ENCODE data around the gene CASP7.

Gene CASP7

GRCh38 chr10:113665352-113665751 lies 14.4 kb upstream of the CASP7 start:
- no peak for DNase-seq (ENCODE audit: low read depth)
- TF ChIP-seq, protein P1, sequence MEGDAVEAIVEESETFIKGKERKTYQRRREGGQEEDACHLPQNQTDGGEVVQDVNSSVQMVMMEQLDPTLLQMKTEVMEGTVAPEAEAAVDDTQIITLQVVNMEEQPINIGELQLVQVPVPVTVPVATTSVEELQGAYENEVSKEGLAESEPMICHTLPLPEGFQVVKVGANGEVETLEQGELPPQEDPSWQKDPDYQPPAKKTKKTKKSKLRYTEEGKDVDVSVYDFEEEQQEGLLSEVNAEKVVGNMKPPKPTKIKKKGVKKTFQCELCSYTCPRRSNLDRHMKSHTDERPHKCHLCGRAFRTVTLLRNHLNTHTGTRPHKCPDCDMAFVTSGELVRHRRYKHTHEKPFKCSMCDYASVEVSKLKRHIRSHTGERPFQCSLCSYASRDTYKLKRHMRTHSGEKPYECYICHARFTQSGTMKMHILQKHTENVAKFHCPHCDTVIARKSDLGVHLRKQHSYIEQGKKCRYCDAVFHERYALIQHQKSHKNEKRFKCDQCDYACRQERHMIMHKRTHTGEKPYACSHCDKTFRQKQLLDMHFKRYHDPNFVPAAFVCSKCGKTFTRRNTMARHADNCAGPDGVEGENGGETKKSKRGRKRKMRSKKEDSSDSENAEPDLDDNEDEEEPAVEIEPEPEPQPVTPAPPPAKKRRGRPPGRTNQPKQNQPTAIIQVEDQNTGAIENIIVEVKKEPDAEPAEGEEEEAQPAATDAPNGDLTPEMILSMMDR (IDR thresholded peaks at IDR 0.05; ENCODE audit: insufficient read depth, low read depth, low read length, missing control alignments), result no peak
- no peak overlapping the region for H3K4me3 ChIP-seq (ENCODE audit: low read length)

DNA sequence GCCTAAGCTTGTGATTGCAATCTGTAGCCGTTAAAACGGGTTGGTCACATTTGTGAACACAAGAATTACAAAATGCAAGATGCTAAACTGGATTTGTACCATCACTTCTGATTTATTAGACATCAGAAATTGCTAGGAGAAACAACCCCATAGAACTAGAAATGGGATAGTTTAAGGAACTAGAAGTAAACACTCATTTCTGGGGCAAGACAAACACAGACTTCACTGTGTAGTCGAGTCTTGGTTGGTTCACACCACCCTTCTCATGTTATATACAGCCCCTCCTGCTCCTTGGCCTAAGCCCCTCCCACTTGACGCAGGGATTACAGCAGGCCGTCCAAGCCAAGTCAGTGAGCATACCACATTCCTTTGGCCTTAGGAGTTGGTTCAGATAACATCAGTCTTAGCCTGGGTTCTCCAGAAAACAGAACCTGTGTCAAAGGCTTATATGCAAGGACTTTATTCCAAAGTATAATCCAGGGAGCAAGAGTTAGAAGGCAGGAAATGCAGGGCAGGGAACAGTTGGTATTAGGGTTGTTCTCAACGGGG lies 13.8 kb upstream of the CASP7 start:
- DNase-seq (ENCODE audit: low read depth), result peak; percentile 71
- no peak overlapping the region for H3K4me3 ChIP-seq (ENCODE audit: low read length)
- TF ChIP-seq, protein P1 (IDR thresholded peaks at IDR 0.05; ENCODE audit: insufficient read depth, low read depth, low read length, missing control alignments), result no peak

GRCh38 chr10:113666682-113667252 lies 12.9 kb upstream of the CASP7 start:
- no peak overlapping the region for H3K4me3 ChIP-seq (ENCODE audit: low read length)
- TF ChIP-seq, protein P1 (IDR thresholded peaks at IDR 0.05; ENCODE audit: insufficient read depth, low read depth, low read length, missing control alignments), result no peak
- peak; percentile 8 for DNase-seq (ENCODE audit: low read depth)

DNA sequence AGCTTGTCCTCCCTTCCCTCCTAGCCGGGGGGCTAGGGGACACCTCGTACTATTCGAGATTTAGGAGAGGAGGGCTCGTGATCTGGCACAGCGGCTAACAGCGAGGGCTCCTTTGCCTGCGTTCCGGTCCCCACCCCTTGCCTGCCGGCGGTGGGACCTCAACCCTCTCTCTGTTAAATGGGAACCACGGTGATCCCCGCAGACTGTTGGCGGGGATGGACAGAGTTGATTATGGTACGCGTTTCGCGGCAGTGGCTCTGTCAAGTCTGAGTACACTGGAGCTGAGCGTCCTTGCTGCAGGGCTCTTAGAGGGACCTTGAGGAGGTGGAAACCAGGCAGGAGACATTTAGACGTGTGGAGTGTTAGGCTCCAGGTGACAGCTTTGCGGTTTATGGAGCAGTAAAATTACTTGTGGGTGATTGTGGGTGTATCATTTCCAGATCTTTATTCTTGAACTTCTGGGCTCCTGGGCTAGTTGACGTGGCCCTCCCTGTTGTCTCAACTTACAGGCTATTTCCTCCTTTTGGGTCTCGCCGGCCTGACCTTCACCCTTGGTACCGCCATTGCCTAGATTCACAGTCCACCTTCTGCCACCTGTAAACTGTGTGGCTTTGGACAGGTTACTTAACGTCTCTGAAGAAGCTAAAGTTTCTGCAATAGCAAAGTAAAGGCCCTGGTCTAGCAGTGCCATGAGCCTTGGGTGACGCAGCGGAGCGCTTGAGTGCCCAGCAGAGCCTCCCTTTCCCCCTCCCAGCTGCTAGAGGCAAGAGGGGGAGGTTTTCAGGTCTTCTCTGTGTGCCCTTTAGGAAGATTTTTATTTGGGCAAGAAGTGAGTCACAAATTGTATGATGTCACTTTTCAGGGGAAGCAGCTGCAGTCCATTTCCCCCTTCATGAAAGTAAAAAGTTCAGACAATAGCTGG lies 739 bp downstream of the CASP7 start:
- TF ChIP-seq, protein P1 (IDR thresholded peaks at IDR 0.05; ENCODE audit: insufficient read depth, low read depth, low read length, missing control alignments), result no peak
- DNase-seq (ENCODE audit: low read depth), result peak; percentile 80
- peak overlapping the region; percentile 90 for H3K4me3 ChIP-seq (ENCODE audit: low read length)

DNA sequence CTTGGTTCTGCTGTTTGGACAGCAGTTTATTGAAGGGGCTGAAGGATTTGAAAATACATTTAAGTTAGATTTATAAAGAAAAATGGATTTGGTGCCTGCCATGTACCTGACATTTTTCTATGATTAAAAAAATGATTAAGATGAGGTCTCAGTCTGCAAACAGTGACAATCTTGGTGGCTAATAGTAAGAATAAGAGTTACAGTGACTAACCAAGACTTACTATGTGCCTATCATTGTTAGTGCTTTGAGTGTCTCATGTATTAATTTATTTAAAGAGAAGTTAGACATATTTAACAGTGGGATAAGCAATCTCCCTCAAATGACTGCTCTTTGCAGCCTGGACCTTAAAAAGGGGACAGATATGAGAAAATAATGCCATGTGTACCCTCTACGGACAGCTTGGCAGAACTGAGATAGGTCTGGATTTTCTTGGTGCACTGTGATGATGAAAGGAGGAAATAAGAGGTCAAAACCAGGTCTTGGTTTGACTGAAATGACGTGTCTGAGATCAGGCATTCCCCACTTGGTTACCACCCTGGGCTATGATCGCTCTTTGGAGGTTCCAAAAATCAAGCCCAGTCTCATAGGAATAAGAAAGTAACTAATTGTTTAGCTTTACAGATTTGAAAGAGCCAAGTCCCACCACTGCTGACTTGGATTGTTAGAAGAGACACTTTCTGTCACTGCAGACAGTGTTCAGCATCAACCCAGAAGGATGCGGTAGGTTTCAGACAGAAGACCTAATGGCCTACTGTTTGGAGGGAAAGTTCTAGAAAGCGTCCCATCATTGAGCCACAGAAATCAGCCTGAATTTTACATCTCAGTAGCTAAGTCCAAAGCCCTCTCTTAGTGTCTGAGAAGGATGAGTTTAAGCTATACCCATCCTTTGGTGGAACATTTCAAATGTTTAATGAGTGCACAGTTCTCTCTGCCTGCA lies 2.1 kb downstream of the CASP7 start:
- H3K4me3 ChIP-seq (ENCODE audit: low read length), result no peak overlapping the region
- DNase-seq (ENCODE audit: low read depth), result no peak

GRCh38 chr10:113683300-113683699 lies 3.6 kb downstream of the CASP7 start:
- no peak overlapping the region for H3K4me3 ChIP-seq (ENCODE audit: low read length)
- DNase-seq (ENCODE audit: low read depth), result no peak
- TF ChIP-seq, protein P1 (IDR thresholded peaks at IDR 0.05; ENCODE audit: insufficient read depth, low read depth, low read length, missing control alignments), result no peak

More for the DNA sequence above, 2.1 kb downstream of the CASP7 start:
- TF ChIP-seq, protein P1 (IDR thresholded peaks at IDR 0.05; ENCODE audit: insufficient read depth, low read depth, low read length, missing control alignments), result no peak
